ENCODE data around the gene SKAP1. TPM values are rescaled to one million over a fixed set of nuclear protein-coding genes. Genes with fewer than 3 reads are reported as not detected.

SKAP1 gene
- total RNA-seq, 2 experiments from 2014 or later, result 1.2 TPM; not detected in 1

GRCh38 chr17:48113201-48113676 lies 316.8 kb downstream of the SKAP1 start:
- H3K27ac ChIP-seq (ENCODE audit: low read depth, low read length, poor library complexity, severe bottlenecking), result no peak overlapping the region
- H3K4me2 ChIP-seq (ENCODE audit: low read length), result no peak overlapping the region
- H3K9me3 ChIP-seq (ENCODE audit: low read length), result no peaks in the 10 kb centered on the region
- BruUV-seq (replicated peaks), result no TSS peak
- H2AFZ ChIP-seq (ENCODE audit: low read length), result no peak overlapping the region
- H3K4me3 ChIP-seq (ENCODE audit: low read depth, low read length, poor library complexity, severe bottlenecking), result no peak overlapping the region
- POLR2A ChIA-PET, result interaction anchor here (0.9 kb wide), 1 partner anchor 30 kb away, joined by 5 read pairs; no protein-coding TSS in a partner anchor
- H3K9me2 ChIP-seq (ENCODE audit: insufficient read depth, low read length), result no peaks in the 10 kb centered on the region
- no peaks in the 10 kb centered on the region for H4K20me1 ChIP-seq (ENCODE audit: insufficient read depth, low read length)
- TF ChIP-seq EZH2phosphoT487 (IDR thresholded peaks at IDR 0.05; ENCODE audit: borderline replicate concordance, low read depth, low read length) (no peak), CTCF (conservative IDR thresholded peaks at IDR 0.05; ENCODE audit: low read length) (no peak)
- H3K79me2 ChIP-seq (ENCODE audit: insufficient read depth, low read depth, low read length), result peaks cover 10% of the 10 kb centered on the region; the same call in 1 of the 2 replicates
- intact Hi-C loops (cut with micrococcal nuclease; ENCODE audit: unreplicated experiment), result no loop called here
- no peak for DNase-seq (ENCODE audit: low spot score)
- CTCF ChIA-PET (ENCODE audit: unreplicated experiment), result no interaction called here
- H3K36me3 ChIP-seq (ENCODE audit: insufficient read depth, low read length), result peaks cover 31% of the 10 kb centered on the region
- H3K4me1 ChIP-seq (ENCODE audit: insufficient read depth, low read length, poor library complexity, severe bottlenecking), result peaks cover 14% of the 10 kb centered on the region

GRCh38 chr17:48111937-48112241 lies 318.1 kb downstream of the SKAP1 start:
- Histone ChIP-seq H3K36me3 (ENCODE audit: insufficient read depth, low read length) (peaks cover 27% of the 10 kb centered on the region), H3K4me3 (ENCODE audit: low read depth, low read length, poor library complexity, severe bottlenecking) (no peak overlapping the region), H4K20me1 (ENCODE audit: insufficient read depth, low read length) (no peaks in the 10 kb centered on the region), H3K9me3 (ENCODE audit: low read length) (no peaks in the 10 kb centered on the region), H3K4me2 (ENCODE audit: low read length) (0 out of 2 replicates have a peak overlapping the region, but pooled peaks have one; percentile 14), H3K9me2 (ENCODE audit: insufficient read depth, low read length) (no peaks in the 10 kb centered on the region), H3K27ac (ENCODE audit: low read depth, low read length, poor library complexity, severe bottlenecking) (no peak overlapping the region), H3K79me2 (ENCODE audit: insufficient read depth, low read depth, low read length) (peaks cover 15% of the 10 kb centered on the region; the same call in 1 of the 2 replicates), H3K4me1 (ENCODE audit: insufficient read depth, low read length, poor library complexity, severe bottlenecking) (peaks cover 18% of the 10 kb centered on the region), H2AFZ (ENCODE audit: low read length) (no peak overlapping the region)
- DNase-seq (ENCODE audit: low spot score), result no peak
- no TSS peak for BruUV-seq (replicated peaks)
- ChIA-PET CTCF (ENCODE audit: unreplicated experiment) (interaction anchor here (0.8 kb wide), 1 partner anchor 21 kb away, joined by 3 read pairs; no protein-coding TSS in a partner anchor), POLR2A (interaction anchor here (0.6 to 1.0 kb wide), 3 partner anchors 11 to 1507 kb away, joined by 3 to 7 read pairs (median 3); no protein-coding TSS in a partner anchor)
- TF ChIP-seq CTCF (conservative IDR thresholded peaks at IDR 0.05; ENCODE audit: low read length) (no peak), EZH2phosphoT487 (IDR thresholded peaks at IDR 0.05; ENCODE audit: borderline replicate concordance, low read depth, low read length) (no peak)
- intact Hi-C loops (cut with micrococcal nuclease; ENCODE audit: unreplicated experiment), result no loop called here

GRCh38 chr17:48110761-48111160 lies 319.3 kb downstream of the SKAP1 start:
- intact Hi-C loops (cut with micrococcal nuclease; ENCODE audit: unreplicated experiment), result no loop called here
- H3K4me3 ChIP-seq (ENCODE audit: low read depth, low read length, poor library complexity, severe bottlenecking), result no peak overlapping the region
- ChIA-PET POLR2A (no interaction called here), CTCF (ENCODE audit: unreplicated experiment) (no interaction called here)
- H3K9me3 ChIP-seq (ENCODE audit: low read length), result no peaks in the 10 kb centered on the region
- H3K27ac ChIP-seq (ENCODE audit: low read depth, low read length, poor library complexity, severe bottlenecking), result no peak overlapping the region
- H4K20me1 ChIP-seq (ENCODE audit: insufficient read depth, low read length), result no peaks in the 10 kb centered on the region
- peaks cover 15% of the 10 kb centered on the region; the same call in 1 of the 2 replicates for H3K79me2 ChIP-seq (ENCODE audit: insufficient read depth, low read depth, low read length)
- no peaks in the 10 kb centered on the region for H3K9me2 ChIP-seq (ENCODE audit: insufficient read depth, low read length)
- H3K4me1 ChIP-seq (ENCODE audit: insufficient read depth, low read length, poor library complexity, severe bottlenecking), result peaks cover 23% of the 10 kb centered on the region
- H3K36me3 ChIP-seq (ENCODE audit: insufficient read depth, low read length), result peaks cover 22% of the 10 kb centered on the region
- no peak overlapping the region for H2AFZ ChIP-seq (ENCODE audit: low read length)
- no peak for TF ChIP-seq CTCF (conservative IDR thresholded peaks at IDR 0.05; ENCODE audit: low read length)
- TF ChIP-seq EZH2phosphoT487 (IDR thresholded peaks at IDR 0.05; ENCODE audit: borderline replicate concordance, low read depth, low read length), result no peak
- DNase-seq (ENCODE audit: low spot score), result no peak
- H3K4me2 ChIP-seq (ENCODE audit: low read length), result no peak overlapping the region
- BruUV-seq (replicated peaks), result no TSS peak

All from OCI-LY7 (cell line).